ENCODE data around the gene TSKS.

DNA sequence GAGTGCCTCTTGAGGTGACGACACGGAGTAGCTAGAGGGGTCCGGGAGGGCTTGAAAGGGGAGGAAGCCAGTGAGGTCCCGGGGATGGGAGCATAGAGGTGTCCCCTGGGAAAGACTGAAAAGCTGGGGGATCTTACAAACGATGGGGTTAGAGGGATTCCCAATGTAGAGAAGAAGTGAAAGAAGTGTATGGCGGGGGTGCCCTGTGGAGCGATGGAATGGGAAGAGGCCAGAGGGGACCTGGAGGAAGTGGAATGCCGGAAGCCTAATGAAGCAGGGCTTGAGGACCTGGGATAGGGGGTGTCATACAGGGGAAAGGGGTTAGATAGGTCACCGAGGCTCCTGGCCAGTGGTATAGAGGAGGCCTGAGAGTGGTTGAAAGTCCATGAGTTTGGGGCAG, 4.3 kb upstream of the TSKS start:
- TF ChIP-seq, protein P1, sequence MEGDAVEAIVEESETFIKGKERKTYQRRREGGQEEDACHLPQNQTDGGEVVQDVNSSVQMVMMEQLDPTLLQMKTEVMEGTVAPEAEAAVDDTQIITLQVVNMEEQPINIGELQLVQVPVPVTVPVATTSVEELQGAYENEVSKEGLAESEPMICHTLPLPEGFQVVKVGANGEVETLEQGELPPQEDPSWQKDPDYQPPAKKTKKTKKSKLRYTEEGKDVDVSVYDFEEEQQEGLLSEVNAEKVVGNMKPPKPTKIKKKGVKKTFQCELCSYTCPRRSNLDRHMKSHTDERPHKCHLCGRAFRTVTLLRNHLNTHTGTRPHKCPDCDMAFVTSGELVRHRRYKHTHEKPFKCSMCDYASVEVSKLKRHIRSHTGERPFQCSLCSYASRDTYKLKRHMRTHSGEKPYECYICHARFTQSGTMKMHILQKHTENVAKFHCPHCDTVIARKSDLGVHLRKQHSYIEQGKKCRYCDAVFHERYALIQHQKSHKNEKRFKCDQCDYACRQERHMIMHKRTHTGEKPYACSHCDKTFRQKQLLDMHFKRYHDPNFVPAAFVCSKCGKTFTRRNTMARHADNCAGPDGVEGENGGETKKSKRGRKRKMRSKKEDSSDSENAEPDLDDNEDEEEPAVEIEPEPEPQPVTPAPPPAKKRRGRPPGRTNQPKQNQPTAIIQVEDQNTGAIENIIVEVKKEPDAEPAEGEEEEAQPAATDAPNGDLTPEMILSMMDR (IDR thresholded peaks at IDR 0.05): no peak
- TF ChIP-seq POLR2A (IDR thresholded peaks at IDR 0.05): no peak
